CD14-positive monocyte (primary cell): ENCODE data around the gene DELE1. TPM values are rescaled to one million over a fixed set of nuclear protein-coding genes. Genes with fewer than 3 reads are reported as not detected.

Experiments used
- DNase-seq, 3 donors: peaks; one replicate each; pipeline ENCODE4 v3.0.0-alpha.2; 2011 to 2022
- H2AFZ ChIP-seq: 2 replicates; pipeline ENCODE4 v1.6.0; 2012; ENCODE audit warnings: mild to moderate bottlenecking, low read depth, low read length, inconsistent platforms; ENCODE audit not compliant: insufficient read depth, poor library complexity, severe bottlenecking
- H3K27ac ChIP-seq, 2 donors: 1 replicate in 1 of 2; 2 replicates in 1 of 2; pipeline ENCODE4 v1.5.1; 2012 to 2013; ENCODE audit warnings: low read length in 2 of 2, control low read depth in 1 of 2, inconsistent platforms in 1 of 2, low read depth in 1 of 2, mild to moderate bottlenecking in 1 of 2
- H3K27me3 ChIP-seq, 2 donors: one replicate each; pipeline versions ENCODE4 v1.6.0 to v1.6.1; 2011 to 2013; ENCODE audit warnings: low read length in 2 of 2; ENCODE audit not compliant: control insufficient read depth in 2 of 2, insufficient read depth in 2 of 2
- H3K36me3 ChIP-seq, 2 donors: replicated peaks in 1 of 2; 1 replicate in 1 of 2; 2 replicates in 1 of 2; pipeline versions ENCODE4 v1.5.1 to v1.6.1; 2012 to 2013; ENCODE audit warnings: low read length in 2 of 2, control low read depth in 1 of 2, inconsistent platforms in 1 of 2, mild to moderate bottlenecking in 1 of 2; ENCODE audit not compliant: insufficient read depth in 2 of 2, control insufficient read depth in 1 of 2
- H3K4me1 ChIP-seq, 2 donors: 1 replicate in 1 of 2; 2 replicates in 1 of 2; pipeline versions ENCODE4 v1.5.1 to v1.6.1; 2012 to 2013; ENCODE audit warnings: low read length in 2 of 2, control low read depth in 1 of 2, inconsistent platforms in 1 of 2, mild to moderate bottlenecking in 1 of 2, moderate library complexity in 1 of 2; ENCODE audit not compliant: insufficient read depth in 2 of 2, control insufficient read depth in 1 of 2
- H3K4me2 ChIP-seq: replicated peaks from 2 replicates; pipeline ENCODE3; 2012; ENCODE audit warnings: low read length, moderate library complexity, mild to moderate bottlenecking; ENCODE audit not compliant: poor library complexity, severe bottlenecking; ENCODE audit errors: extremely low read depth
- H3K4me3 ChIP-seq, 3 experiments: fragments of 200-600 bp in 1 of 3; sonication (generic) in 1 of 3; replicated peaks in 1 of 3; 1 replicate in 2 of 3; 2 replicates in 1 of 3; pipeline ENCODE4 v1.5.1; 2011 to 2013; ENCODE audit warnings: low read length in 3 of 3, mild to moderate bottlenecking in 3 of 3, control low read depth in 2 of 3, low read depth in 2 of 3, inconsistent platforms in 1 of 3, moderate library complexity in 1 of 3
- H3K79me2 ChIP-seq: 2 replicates; pipeline ENCODE4 v1.6.0; 2012; ENCODE audit warnings: mild to moderate bottlenecking, control low read depth, inconsistent platforms, low read length, moderate library complexity; ENCODE audit not compliant: insufficient read depth
- H3K9ac ChIP-seq: 2 replicates; pipeline ENCODE4 v1.6.0; 2017; ENCODE audit warnings: low read length, mild to moderate bottlenecking; ENCODE audit not compliant: insufficient read depth, poor library complexity, severe bottlenecking
- H3K9me3 ChIP-seq, 2 donors: replicated peaks in 1 of 2; 1 replicate in 1 of 2; 2 replicates in 1 of 2; pipeline versions ENCODE4 v1.5.1 to v1.6.1; 2012 to 2013; ENCODE audit warnings: low read length in 2 of 2, control low read depth in 1 of 2; ENCODE audit not compliant: control insufficient read depth in 1 of 2, insufficient read depth in 1 of 2
- H4K20me1 ChIP-seq: 2 replicates; pipeline ENCODE4 v1.6.0; 2012; ENCODE audit warnings: mild to moderate bottlenecking, low read length, control low read depth, moderate library complexity; ENCODE audit not compliant: insufficient read depth
- H3K27ac Mint-ChIP-seq, 7 donors: one replicate each; pipeline ENCODE4 v1.8.0; 2020; ENCODE audit warnings: mild to moderate bottlenecking in 7 of 7, mixed read lengths in 7 of 7, moderate library complexity in 6 of 7, inconsistent platforms in 2 of 7
- H3K27me3 Mint-ChIP-seq, 3 donors: one replicate each; pipeline ENCODE4 v1.8.0; 2021 to 2022; ENCODE audit warnings: low read depth in 3 of 3, mild to moderate bottlenecking in 3 of 3, mixed read lengths in 3 of 3, moderate library complexity in 3 of 3, inconsistent platforms in 1 of 3
- H3K36me3 Mint-ChIP-seq, 2 donors: one replicate each; pipeline ENCODE4 v1.8.0; 2020; ENCODE audit warnings: mixed read lengths in 2 of 2, inconsistent platforms in 1 of 2, mild to moderate bottlenecking in 1 of 2
- H3K4me1 Mint-ChIP-seq: one replicate; pipeline ENCODE4 v1.8.0; 2020; ENCODE audit warnings: mild to moderate bottlenecking, mixed read lengths
- H3K4me3 Mint-ChIP-seq, 2 donors: one replicate each; pipeline ENCODE4 v1.8.0; 2020; ENCODE audit warnings: mild to moderate bottlenecking in 2 of 2, mixed read lengths in 2 of 2, moderate library complexity in 1 of 2
- H3K9me3 Mint-ChIP-seq, 7 donors: one replicate each; pipeline ENCODE4 v1.8.0; 2020 to 2022; ENCODE audit warnings: mixed read lengths in 7 of 7, mild to moderate bottlenecking in 6 of 7, moderate library complexity in 6 of 7, inconsistent platforms in 2 of 7
- CTCF ChIP-seq: fragments of 200-600 bp; IDR thresholded peaks from one replicate; pipeline ENCODE4 v1.8.0; 2022; ENCODE audit warnings: antibody characterized with exemption, mild to moderate bottlenecking
- WGBS: methylation state at CpG from one replicate; pipeline ENCODE4 v1.1.5; 2013; ENCODE audit warnings: missing lambda C conversion rate; ENCODE audit not compliant: insufficient coverage; 5-methylcytosine and 5-hydroxymethylcytosine counted together
- intact Hi-C, 2 donors: fragments of 100-400 bp; cut with micrococcal nuclease; formaldehyde crosslinking; loops; one replicate each; pipeline versions ENCODE4 v1.15.0 to v1.15.1; 2023
- polyA plus RNA-seq, 3 donors: library from polyadenylated mRNA; depleted of rRNA in 1 of 3; unstranded in 2 of 3; stranded (reverse) in 1 of 3; fragments of 300-500 nt in 2 of 3; fragments of >200 nt in 1 of 3; fragmentation: Illumina TruSeq in 2 of 3; gene quantifications; 1 replicate in 2 of 3; 2 replicates in 1 of 3; pipeline ENCODE4 v1.2.3, GENCODE V29; 2012 to 2021

DELE1 gene
- polyA plus RNA-seq, 3 donors, result 47.3 to 140 (median 49.6) TPM

- no peak for TF ChIP-seq CTCF
- no peaks in the 10 kb centered on the region for H4K20me1 ChIP-seq
- Mint-ChIP-seq H3K27me3 (peaks cover 0 to 6% (median 2%) of the 10 kb centered on the region in 3 donors), H3K27ac (no peak overlapping the region), H3K4me1 (peaks cover 30% of the 10 kb centered on the region), H3K36me3 (no peaks in the 10 kb centered on the region), H3K4me3 (no peak overlapping the region), H3K9me3 (peaks cover 0 to 2% (median 0%) of the 10 kb centered on the region in 7 donors)
- no peak overlapping the region for H3K4me3 ChIP-seq
- no peaks in the 10 kb centered on the region for H3K36me3 ChIP-seq
- no peaks in the 10 kb centered on the region for H3K9me3 ChIP-seq
- H3K79me2 ChIP-seq, result no peaks in the 10 kb centered on the region
- H3K9ac ChIP-seq, result no peak overlapping the region
- peaks cover 18 to 33% of the 10 kb centered on the region in 2 donors for H3K4me1 ChIP-seq
- WGBS, result no CpG with 5 or more reads among the region's 3 CpGs
- no peak for DNase-seq
- H3K27me3 ChIP-seq, result no peaks in the 10 kb centered on the region
- no peak overlapping the region for H3K4me2 ChIP-seq
- no peak overlapping the region for H2AFZ ChIP-seq
- H3K27ac ChIP-seq, result no peak overlapping the region
- intact Hi-C loops, result loop anchor here in 1 of 2 donors (5.0 kb wide), 1 partner anchor 271 kb away; no protein-coding TSS in a partner anchor
Observed at GRCh38 chr5:141963701-141964100, 40.0 kb downstream of the DELE1 start.

GRCh38 chr5:141965071-141965470 is 41.4 kb downstream of the DELE1 start:
- no peaks in the 10 kb centered on the region for H4K20me1 ChIP-seq
- H3K4me3 Mint-ChIP-seq, result no peak overlapping the region

More at GRCh38 chr5:141965071-141965470, 41.4 kb downstream of the DELE1 start:
- H3K4me1 ChIP-seq, result peaks cover 17 to 30% of the 10 kb centered on the region in 2 donors
- WGBS, result 100% methylated on average over 1 of the region's 7 CpGs
- no peaks in the 10 kb centered on the region for H3K9me3 ChIP-seq
- peaks cover 25% of the 10 kb centered on the region for H3K4me1 Mint-ChIP-seq
- no peak overlapping the region for H3K27ac ChIP-seq
- no peak overlapping the region for H3K4me2 ChIP-seq
- H3K36me3 ChIP-seq, result no peaks in the 10 kb centered on the region
- no peak overlapping the region for H2AFZ ChIP-seq
- no peaks in the 10 kb centered on the region for H3K9me3 Mint-ChIP-seq
- intact Hi-C loops, result no loop called here
- H3K4me3 ChIP-seq, result no peak overlapping the region
- H3K27me3 ChIP-seq, result no peaks in the 10 kb centered on the region
- no peaks in the 10 kb centered on the region for H3K36me3 Mint-ChIP-seq
- H3K27me3 Mint-ChIP-seq, result peaks cover 0 to 3% (median 2%) of the 10 kb centered on the region in 3 donors
- no peak overlapping the region for H3K9ac ChIP-seq
- DNase-seq, result no peak
- no peak for TF ChIP-seq CTCF
- H3K27ac Mint-ChIP-seq, result no peak overlapping the region
- peaks cover 4% of the 10 kb centered on the region for H3K79me2 ChIP-seq
